Ovary (tissue), 3 donors: ENCODE data around the gene CHRM5.

Experiments
- CTCF ChIP-seq, 3 donors: fragments of 450-650 bp in 2 of 3; fragments of 200-600 bp in 1 of 3; IDR thresholded peaks; one replicate each; pipeline versions ENCODE4 v1.5.1 to v1.8.0; 2016 to 2022; ENCODE audit warnings: antibody characterized with exemption in 3 of 3, mild to moderate bottlenecking in 1 of 3
- EP300 ChIP-seq: sonication (generic); formaldehyde crosslinking; IDR thresholded peaks from one replicate; pipeline ENCODE4 v1.6.1; 2017; ENCODE audit warnings: antibody characterized with exemption
- POLR2A ChIP-seq: fragments of 450-650 bp; IDR thresholded peaks from one replicate; pipeline ENCODE4 v1.6.1; 2017; ENCODE audit warnings: antibody characterized with exemption, mild to moderate bottlenecking, moderate library complexity
- donor health status: DM: no; HTN: no; CAD: no.

GRCh38 chr15:34055868-34056595 lies 87.7 kb downstream of the CHRM5 start:
- TF ChIP-seq POLR2A (no peak), CTCF (IDR thresholded peaks at IDR 0.05) (no peak), EP300 (no peak)
